Aorta (tissue), 5 donors: ENCODE results near the gene ADCK2. TPM values are rescaled to one million over a fixed set of nuclear protein-coding genes. Genes with fewer than 3 reads are reported as not detected.
"Not testable (repeated sequence)": the region's sequence is repeated elsewhere in the genome, so short reads cannot be mapped to it uniquely, and the experiment has no call there.

Source experiments
- ATAC-seq: fragments of 200-7000 bp; cut with Tn5 transposase; one replicate; pipeline ENCODE4 v1.9.1; 2022; ENCODE audit warnings: moderate library complexity; ENCODE audit not compliant: low FRiP score
- DNase-seq, 2 donors: peaks; one replicate each; pipeline ENCODE4 v3.0.0-alpha.2; 2020
- H3K27ac ChIP-seq, 2 donors: one replicate each; pipeline ENCODE4 v1.5.1; 2013; ENCODE audit warnings: low read length in 2 of 2, mild to moderate bottlenecking in 2 of 2, moderate library complexity in 2 of 2, control low read depth in 1 of 2, inconsistent platforms in 1 of 2, low read depth in 1 of 2
- H3K27me3 ChIP-seq, 2 donors: one replicate each; pipeline ENCODE4 v1.6.1; 2013; ENCODE audit warnings: control low read depth in 1 of 2, low read length in 1 of 2, mild to moderate bottlenecking in 1 of 2, moderate library complexity in 1 of 2; ENCODE audit not compliant: insufficient read depth in 2 of 2, control insufficient read depth in 1 of 2
- H3K36me3 ChIP-seq, 2 donors: one replicate each; pipeline ENCODE4 v1.6.1; 2013; ENCODE audit warnings: control low read depth in 1 of 2, low read length in 1 of 2, mild to moderate bottlenecking in 1 of 2; ENCODE audit not compliant: insufficient read depth in 2 of 2, control insufficient read depth in 1 of 2
- H3K4me1 ChIP-seq, 2 donors: one replicate each; pipeline ENCODE4 v1.6.1; 2013; ENCODE audit warnings: low read length in 2 of 2, control low read depth in 1 of 2, mild to moderate bottlenecking in 1 of 2, moderate library complexity in 1 of 2; ENCODE audit not compliant: insufficient read depth in 2 of 2, control insufficient read depth in 1 of 2
- H3K4me3 ChIP-seq, 2 donors: one replicate each; pipeline ENCODE4 v1.5.1; 2013; ENCODE audit warnings: low read length in 2 of 2, control low read depth in 1 of 2, mild to moderate bottlenecking in 1 of 2
- H3K9me3 ChIP-seq: one replicate; pipeline ENCODE4 v1.6.1; 2013; ENCODE audit warnings: mild to moderate bottlenecking, low read length; ENCODE audit not compliant: control insufficient read depth
- WGBS, 2 donors: extraction: QIAGEN DNeasy Blood & Tissue Kit; methylation state at CpG; one replicate each; pipeline ENCODE4 v1.1.7; 2013; 5-methylcytosine and 5-hydroxymethylcytosine counted together
- intact Hi-C, 2 donors: fragments of 100-400 bp; cut with DNase I; formaldehyde crosslinking; loops; one replicate each; pipeline versions ENCODE4 v1.14.2 to v1.15.0; 2022
- long read RNA-seq, 2 donors: library from polyadenylated mRNA; unstranded; transcript quantifications; one replicate each; pipeline ENCODE4 v2.0.0, GENCODE V29; 2020 to 2021
- polyA plus RNA-seq, 2 donors: library from polyadenylated mRNA; stranded (reverse); fragments of 200-250 nt; gene quantifications; one replicate each; pipeline ENCODE4 v1.2.3, GENCODE V29; 2013
- total RNA-seq, 2 donors: library from RNA; stranded (reverse); fragmentation: NEBNext Ultra II Directional; extraction: Animal tissue kit (Norgen Biotek cat#: 25700); gene quantifications; one replicate each; pipeline ENCODE4 v1.2.1, GENCODE V29; 2021
- donor health status: healthy with polysubstance abuse.
- donor health status: Bipolar disorder and iron deficiency.
- donor health status: DM: no; HTN: no; CAD: no.
- donor health status: DM: no; HTN: no; CAD: no.
- donor health status: DM: yes; HTN: yes; CAD: no.

Gene ADCK2
- total RNA-seq (10 to 100 TPM; 12.9 to 15.8 TPM), polyA plus RNA-seq (10 to 100 TPM; 10.9 to 14.9 TPM)
- long read RNA-seq, donor 1, transcript ADCK2-201 (8 exons, 2,377 nt): major isoform, 33 of 36 reads
- long read RNA-seq, donor 1, partial matches to known transcripts: 0 of 36 reads
- long read RNA-seq, donor 1, other reads (novel, unspliced or antisense): 3 of 36 reads
- long read RNA-seq, donor 2, transcript ADCK2-201 (8 exons, 2,377 nt): major isoform, 22 of 28 reads
- long read RNA-seq, donor 2, partial matches to known transcripts: 1 of 28 reads
- long read RNA-seq, donor 2, other reads (novel, unspliced or antisense): 5 of 28 reads

- DNase-seq (peak; percentile 69 to 88), ATAC-seq (peak; percentile 65)
- Histone ChIP-seq H3K4me3 (peak within 1 kb of the TSS; percentile 72 to 95), H3K27me3 (no peaks in the 10 kb centered on the region), H3K36me3 (no peaks in the 10 kb centered on the region), H3K27ac (peak within 1 kb of the TSS in 1 of 2 donors; percentile 53), H3K4me1 (no peaks in the 10 kb centered on the region), H3K9me3 (no peaks in the 10 kb centered on the region)
- WGBS, 2 donors: 1 to 2% methylated on average over 25 to 41 of the region's 41 CpGs
- intact Hi-C loops: loop anchor here in 1 of 2 donors (5.0 kb wide), 1 partner anchor 340 kb away; the partner anchor contains the start of gene MRPS33
These were observed at the start of gene ADCK2 for GRCh38 chr7:140672382-140673062. Gene ADCK2, plus strand, starts transcription at chr7:140672945. Its CDS starts 386 bp downstream, at chr7:140673331.

GRCh38 chr7:140623980-140624379 lies 48.8 kb upstream of the ADCK2 start:
- DNase-seq: no peak
- no peak overlapping the region for H3K4me3 ChIP-seq
- no peak for ATAC-seq
- WGBS, 2 donors: 88% methylated on average over 6 of the region's 6 CpGs
- no peaks in the 10 kb centered on the region for H3K9me3 ChIP-seq
- H3K27me3 ChIP-seq: no peaks in the 10 kb centered on the region
- H3K27ac ChIP-seq: no peak overlapping the region
- no peaks in the 10 kb centered on the region for H3K36me3 ChIP-seq
- no peaks in the 10 kb centered on the region for H3K4me1 ChIP-seq
- intact Hi-C loops: no loop called here

GRCh38 chr7:140624392-140625191 lies 48.2 kb upstream of the ADCK2 start:
- no peaks in the 10 kb centered on the region for H3K36me3 ChIP-seq
- H3K27ac ChIP-seq: no peak overlapping the region
- H3K9me3 ChIP-seq: no peaks in the 10 kb centered on the region
- ATAC-seq (no peak), DNase-seq (peak in 1 of 2 donors; percentile 43)
- no peaks in the 10 kb centered on the region for H3K4me1 ChIP-seq
- H3K4me3 ChIP-seq: no peak overlapping the region
- intact Hi-C loops: no loop called here
- H3K27me3 ChIP-seq: no peaks in the 10 kb centered on the region
- WGBS, 2 donors: 77 to 79% methylated on average over 11 of the region's 11 CpGs

- H3K27me3 ChIP-seq, H3K4me1 ChIP-seq: not testable (repeated sequence)
These were observed 47.6 kb upstream of the ADCK2 start for GRCh38 chr7:140625192-140625558.

GRCh38 chr7:140625908-140626868 lies 46.6 kb upstream of the ADCK2 start:
- ATAC-seq (peak; percentile 82), DNase-seq (peak; percentile 89 to 94)
- H3K27ac ChIP-seq: no peak overlapping the region
- no peaks in the 10 kb centered on the region for H3K36me3 ChIP-seq
- no peak overlapping the region for H3K4me3 ChIP-seq
- WGBS, 2 donors: 44 to 46% methylated on average over 17 of the region's 17 CpGs
- H3K4me1 ChIP-seq: no peaks in the 10 kb centered on the region
- no peaks in the 10 kb centered on the region for H3K27me3 ChIP-seq
- H3K9me3 ChIP-seq: no peaks in the 10 kb centered on the region
- intact Hi-C loops: no loop called here

More at GRCh38 chr7:140625192-140625558, 47.6 kb upstream of the ADCK2 start:
- H3K4me3 ChIP-seq, H3K36me3 ChIP-seq, H3K9me3 ChIP-seq, intact Hi-C loops, H3K27ac ChIP-seq, ATAC-seq: not testable (repeated sequence)
- DNase-seq: peak in 1 of 2 donors; percentile 11
- WGBS, 2 donors: 76 to 80% methylated on average over 10 of the region's 10 CpGs

- no peaks in the 10 kb centered on the region for H3K27me3 ChIP-seq
- no peak overlapping the region for H3K4me3 ChIP-seq
- intact Hi-C loops: no loop called here
- H3K27ac ChIP-seq: no peak overlapping the region
- no peak for ATAC-seq
- DNase-seq: no peak
- WGBS, 2 donors: 62 to 64% methylated on average over 6 of the region's 6 CpGs
- no peaks in the 10 kb centered on the region for H3K36me3 ChIP-seq
- no peaks in the 10 kb centered on the region for H3K4me1 ChIP-seq
- H3K9me3 ChIP-seq: no peaks in the 10 kb centered on the region
These were observed 41.7 kb upstream of the ADCK2 start for GRCh38 chr7:140631021-140631420.

GRCh38 chr7:140631602-140632001 lies 41.1 kb upstream of the ADCK2 start:
- Histone ChIP-seq H3K27ac (no peak overlapping the region), H3K9me3 (no peaks in the 10 kb centered on the region), H3K4me3 (no peak overlapping the region), H3K27me3 (no peaks in the 10 kb centered on the region), H3K4me1 (no peaks in the 10 kb centered on the region), H3K36me3 (no peaks in the 10 kb centered on the region)
- intact Hi-C loops: no loop called here
- WGBS, 2 donors: 81 to 82% methylated on average over 7 of the region's 7 CpGs
- ATAC-seq (peak; percentile 40), DNase-seq (peak in 1 of 2 donors; percentile 39)

GRCh38 chr7:140635345-140635744 lies 37.4 kb upstream of the ADCK2 start:
- Histone ChIP-seq H3K9me3 (no peaks in the 10 kb centered on the region), H3K4me3 (no peak overlapping the region), H3K36me3 (no peaks in the 10 kb centered on the region), H3K27me3 (no peaks in the 10 kb centered on the region), H3K27ac (no peak overlapping the region), H3K4me1 (no peaks in the 10 kb centered on the region)
- WGBS, 2 donors: 45 to 46% methylated on average over 5 of the region's 5 CpGs
- peak in 1 of 2 donors; percentile 3 for DNase-seq
- intact Hi-C loops: no loop called here
- no peak for ATAC-seq
